OCI-M2 (cell line): ENCODE data around the gene RPL28.
A peak's percentile ranks its signal among the peaks of the same experiment; 100 is the strongest.

Source experiments
- DNase-seq: peaks from one replicate; lab custom pipeline; 2025; ENCODE audit not compliant: unreplicated experiment; lab: John Stamatoyannopoulos, UW

Gene RPL28

GRCh38 chr19:55372316-55373081 lies 13.2 kb upstream of the RPL28 start:
- DNase-seq = no peak

- no peak for DNase-seq
Observed at GRCh38 chr19:55373306-55373992, 12.3 kb upstream of the RPL28 start.

- DNase-seq = no peak
Observed at GRCh38 chr19:55373993-55374757, 11.6 kb upstream of the RPL28 start.

- DNase-seq = no peak
Observed at GRCh38 chr19:55376241-55376933, 9.3 kb upstream of the RPL28 start, which contains the start of gene TMEM190. Gene TMEM190, plus strand, starts transcription at chr19:55376826. Its CDS starts 28 bp downstream, at chr19:55376854.

- no peak for DNase-seq
Observed at GRCh38 chr19:55377356-55378131, 8.2 kb upstream of the RPL28 start.

GRCh38 chr19:55379174-55379573 lies 6.6 kb upstream of the RPL28 start:
- DNase-seq = no peak

- DNase-seq = no peak
Observed at GRCh38 chr19:55382013-55382412, 3.7 kb upstream of the RPL28 start.

GRCh38 chr19:55382522-55383054 lies 3.1 kb upstream of the RPL28 start:
- DNase-seq = no peak

- DNase-seq = no peak
Observed at GRCh38 chr19:55383279-55384130, 2.2 kb upstream of the RPL28 start.

- no peak for DNase-seq
Observed at GRCh38 chr19:55384131-55384919, 1.4 kb upstream of the RPL28 start, which contains the start of gene TMEM238. Gene TMEM238, minus strand, starts transcription at chr19:55384292. Its CDS starts 33 bp downstream, at chr19:55384259.

GRCh38 chr19:55384920-55385723 lies 610 bp upstream of the RPL28 start:
- peak; percentile 99 for DNase-seq

GRCh38 chr19:55386493-55386971 lies 800 bp downstream of the RPL28 start:
- DNase-seq = no peak

- no peak for DNase-seq
Observed at GRCh38 chr19:55387736-55388497, 2.2 kb downstream of the RPL28 start.

- DNase-seq = no peak
Observed at GRCh38 chr19:55389386-55390317, 3.9 kb downstream of the RPL28 start.

- no peak for DNase-seq
Observed at GRCh38 chr19:55390461-55390880, 4.7 kb downstream of the RPL28 start.
